Suprapubic skin (tissue), 4 donors: ENCODE data around the gene TMEM127. TPM values are rescaled to one million over a fixed set of nuclear protein-coding genes. Genes with fewer than 3 reads are reported as not detected.

ENCODE experiments used
- DNase-seq, 2 donors: peaks; one replicate each; pipeline ENCODE4 v3.0.0-alpha.2; 2019; ENCODE audit warnings: low spot score in 2 of 2
- H3K27ac ChIP-seq: fragments of 200-600 bp; sonication (generic); one replicate; pipeline ENCODE4 v1.5.1; 2019
- H3K27me3 ChIP-seq: fragments of 200-600 bp; sonication (generic); one replicate; pipeline ENCODE4 v1.5.1; 2019
- H3K36me3 ChIP-seq: fragments of 200-600 bp; sonication (generic); one replicate; pipeline ENCODE4 v1.5.1; 2019
- H3K4me1 ChIP-seq: fragments of 200-600 bp; sonication (generic); one replicate; pipeline ENCODE4 v1.5.1; 2019
- H3K4me3 ChIP-seq: fragments of 200-600 bp; sonication (generic); one replicate; pipeline ENCODE4 v1.5.1; 2019; ENCODE audit warnings: mild to moderate bottlenecking
- H3K9me3 ChIP-seq: fragments of 200-600 bp; sonication (generic); one replicate; pipeline ENCODE4 v1.5.1; 2019
- EP300 ChIP-seq: sonication (generic); formaldehyde crosslinking; IDR thresholded peaks from one replicate; pipeline ENCODE4 v1.6.1; 2017; ENCODE audit warnings: antibody characterized with exemption
- POLR2A ChIP-seq, 2 donors: fragments of 450-650 bp; IDR thresholded peaks; one replicate each; pipeline ENCODE4 v1.6.1; 2017; ENCODE audit warnings: antibody characterized with exemption in 2 of 2, mild to moderate bottlenecking in 2 of 2, moderate library complexity in 2 of 2
- POLR2AphosphoS5 ChIP-seq, 3 donors: sonication (generic); formaldehyde crosslinking; IDR thresholded peaks; one replicate each; pipeline ENCODE4 v1.6.1; 2017; ENCODE audit warnings: antibody characterized with exemption in 3 of 3
- WGBS: methylation state at CpG from one replicate; pipeline ENCODE4 v1.1.5; 2018; 5-methylcytosine and 5-hydroxymethylcytosine counted together
- total RNA-seq, 4 donors: library from RNA; depleted of rRNA; stranded (reverse); fragments of >200 nt; gene quantifications; one replicate each; pipeline ENCODE4 v1.1.0, GENCODE V29; 2016
- TF ChIP-seq, protein P1 (sequence below), 2 donors: fragments of 200-600 bp in 1 of 2; fragments of 450-650 bp in 1 of 2; sonication (generic) in 1 of 2; IDR thresholded peaks; one replicate each; pipeline ENCODE4 v1.5.1; 2016 to 2019; ENCODE audit warnings: antibody characterized with exemption in 2 of 2, mild to moderate bottlenecking in 1 of 2, moderate library complexity in 1 of 2

The TMEM127 gene
- total RNA-seq, 4 donors from 2014 or later = 39.3 to 66.5 (median 53.9) TPM

DNA sequence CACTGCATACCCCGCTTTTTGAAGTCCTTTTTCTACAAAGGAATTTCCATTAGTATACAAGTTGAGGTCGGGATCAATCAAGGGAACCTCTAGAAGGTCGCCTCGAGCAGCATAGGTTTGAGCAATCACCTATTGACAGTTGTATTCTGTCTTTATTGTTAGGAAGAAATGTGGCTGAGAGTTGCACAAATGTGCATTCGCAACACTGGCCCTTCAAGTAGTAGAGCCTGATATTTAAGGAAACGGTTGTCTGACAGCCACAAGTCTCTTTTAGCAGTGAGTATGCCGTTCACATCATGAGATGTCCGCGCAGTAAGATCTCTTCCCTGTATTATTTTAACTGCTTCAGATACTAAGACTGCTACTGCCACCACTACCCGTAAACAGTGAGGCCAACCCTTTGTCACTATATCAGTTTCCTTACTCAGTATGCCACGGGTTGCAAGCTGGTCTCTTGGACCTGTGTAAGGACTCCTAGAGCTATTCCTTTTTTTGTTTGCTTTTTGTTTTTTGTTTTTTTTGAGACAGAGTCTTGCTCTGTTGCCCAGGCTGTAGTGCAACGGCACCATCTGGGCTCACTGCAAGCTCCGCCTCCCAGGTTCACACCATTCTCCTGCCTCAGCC is 47.2 kb downstream of the TMEM127 start:
- no peak for DNase-seq
- TF ChIP-seq, protein P1, sequence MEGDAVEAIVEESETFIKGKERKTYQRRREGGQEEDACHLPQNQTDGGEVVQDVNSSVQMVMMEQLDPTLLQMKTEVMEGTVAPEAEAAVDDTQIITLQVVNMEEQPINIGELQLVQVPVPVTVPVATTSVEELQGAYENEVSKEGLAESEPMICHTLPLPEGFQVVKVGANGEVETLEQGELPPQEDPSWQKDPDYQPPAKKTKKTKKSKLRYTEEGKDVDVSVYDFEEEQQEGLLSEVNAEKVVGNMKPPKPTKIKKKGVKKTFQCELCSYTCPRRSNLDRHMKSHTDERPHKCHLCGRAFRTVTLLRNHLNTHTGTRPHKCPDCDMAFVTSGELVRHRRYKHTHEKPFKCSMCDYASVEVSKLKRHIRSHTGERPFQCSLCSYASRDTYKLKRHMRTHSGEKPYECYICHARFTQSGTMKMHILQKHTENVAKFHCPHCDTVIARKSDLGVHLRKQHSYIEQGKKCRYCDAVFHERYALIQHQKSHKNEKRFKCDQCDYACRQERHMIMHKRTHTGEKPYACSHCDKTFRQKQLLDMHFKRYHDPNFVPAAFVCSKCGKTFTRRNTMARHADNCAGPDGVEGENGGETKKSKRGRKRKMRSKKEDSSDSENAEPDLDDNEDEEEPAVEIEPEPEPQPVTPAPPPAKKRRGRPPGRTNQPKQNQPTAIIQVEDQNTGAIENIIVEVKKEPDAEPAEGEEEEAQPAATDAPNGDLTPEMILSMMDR (IDR thresholded peaks at IDR 0.05) = no peak
- TF ChIP-seq EP300 = no peak
- no peak for TF ChIP-seq POLR2A (IDR thresholded peaks at IDR 0.05)
- TF ChIP-seq POLR2AphosphoS5 (IDR thresholded peaks at IDR 0.05) = no peak
- H3K36me3 ChIP-seq = no peaks in the 10 kb centered on the region
- no peaks in the 10 kb centered on the region for H3K4me1 ChIP-seq
- no peaks in the 10 kb centered on the region for H3K9me3 ChIP-seq
- H3K27ac ChIP-seq = no peak overlapping the region
- no peaks in the 10 kb centered on the region for H3K27me3 ChIP-seq
- no peak overlapping the region for H3K4me3 ChIP-seq
- 94% methylated on average over 13 of the region's 13 CpGs for WGBS

DNA sequence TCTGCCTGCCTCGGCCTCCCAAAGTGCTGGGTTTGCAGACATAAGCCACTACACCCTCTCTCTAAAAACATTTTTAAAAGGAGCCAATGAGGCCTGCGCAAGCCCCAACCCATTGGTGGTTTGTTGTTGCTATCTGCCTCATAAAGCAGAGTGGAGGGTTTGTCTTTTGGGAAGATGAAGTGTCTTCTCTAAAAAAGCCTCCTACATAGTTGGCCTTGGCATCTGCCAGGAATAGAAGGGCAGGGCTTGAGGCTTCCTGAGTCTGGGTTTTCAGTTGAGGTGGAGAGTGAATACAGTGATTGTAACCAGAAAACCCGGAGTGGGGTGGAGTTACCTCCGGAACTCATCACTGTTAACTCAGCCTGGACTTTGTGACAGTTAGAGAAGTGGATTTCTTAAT is 51.2 kb downstream of the TMEM127 start:
- no peak for DNase-seq
- 83% methylated on average over 4 of the region's 4 CpGs for WGBS

DNA sequence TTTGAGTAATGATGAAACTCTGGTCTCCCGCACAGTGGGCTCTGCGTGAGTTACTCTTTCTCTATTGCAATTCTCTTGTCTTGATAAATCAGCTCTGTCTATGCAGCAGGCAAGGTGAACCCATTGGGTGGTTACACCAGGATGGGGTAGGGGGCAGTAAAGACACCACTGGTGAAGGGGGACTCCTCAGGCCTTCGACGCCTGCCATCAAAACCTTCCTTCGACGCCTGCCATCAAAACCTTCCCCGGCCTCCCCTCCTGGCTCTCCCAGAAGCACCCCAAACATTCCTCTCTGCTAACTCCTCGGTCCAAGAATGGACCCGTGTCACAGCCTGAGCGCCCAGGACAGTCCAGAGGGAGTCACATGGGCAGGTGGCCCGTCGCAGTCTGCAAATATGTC is 52.4 kb downstream of the TMEM127 start:
- Histone ChIP-seq H3K9me3 (no peaks in the 10 kb centered on the region), H3K36me3 (no peaks in the 10 kb centered on the region), H3K27me3 (no peaks in the 10 kb centered on the region), H3K4me1 (peaks cover 14% of the 10 kb centered on the region), H3K27ac (no peak overlapping the region), H3K4me3 (no peak overlapping the region)
- DNase-seq = no peak
- 97% methylated on average over 12 of the region's 12 CpGs for WGBS
- TF ChIP-seq EP300 (no peak), POLR2A (IDR thresholded peaks at IDR 0.05) (no peak), POLR2AphosphoS5 (IDR thresholded peaks at IDR 0.05) (no peak)
- TF ChIP-seq, protein P1 (IDR thresholded peaks at IDR 0.05) = no peak

More for the DNA sequence above, 51.2 kb downstream of the TMEM127 start:
- TF ChIP-seq, protein P1 (IDR thresholded peaks at IDR 0.05) = no peak
- no peak for TF ChIP-seq POLR2A (IDR thresholded peaks at IDR 0.05)
- no peak for TF ChIP-seq POLR2AphosphoS5 (IDR thresholded peaks at IDR 0.05)
- no peak for TF ChIP-seq EP300
- H3K27me3 ChIP-seq = no peaks in the 10 kb centered on the region
- no peak overlapping the region for H3K27ac ChIP-seq
- H3K36me3 ChIP-seq = no peaks in the 10 kb centered on the region
- no peak overlapping the region for H3K4me3 ChIP-seq
- H3K9me3 ChIP-seq = no peaks in the 10 kb centered on the region
- peaks cover 9% of the 10 kb centered on the region for H3K4me1 ChIP-seq

DNA sequence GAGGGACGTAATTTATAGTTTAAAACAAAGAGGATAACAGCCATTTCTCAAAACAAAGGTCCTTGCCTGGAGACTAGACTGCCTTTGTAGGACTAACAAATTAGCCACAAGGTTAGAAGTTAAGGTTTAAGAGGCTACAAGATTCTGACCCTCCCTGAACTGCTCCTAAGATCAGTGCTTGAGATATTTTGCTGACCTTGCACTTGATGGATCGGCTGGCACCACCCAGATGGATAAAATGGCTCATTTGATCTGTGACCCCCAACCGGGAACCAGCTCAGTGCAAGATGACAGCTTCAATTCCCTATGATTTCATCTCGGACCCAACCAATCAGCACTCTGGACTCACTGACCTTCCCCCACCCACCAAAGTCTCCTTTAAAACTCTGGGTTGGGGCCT is 53.5 kb downstream of the TMEM127 start:
- peaks cover 19% of the 10 kb centered on the region for H3K4me1 ChIP-seq
- DNase-seq = no peak
- H3K27me3 ChIP-seq = no peaks in the 10 kb centered on the region
- no peak overlapping the region for H3K27ac ChIP-seq
- H3K9me3 ChIP-seq = no peaks in the 10 kb centered on the region
- TF ChIP-seq EP300 = no peak
- TF ChIP-seq, protein P1 (IDR thresholded peaks at IDR 0.05) = no peak
- TF ChIP-seq POLR2A (IDR thresholded peaks at IDR 0.05) = no peak
- TF ChIP-seq POLR2AphosphoS5 (IDR thresholded peaks at IDR 0.05) = no peak
- H3K4me3 ChIP-seq = no peak overlapping the region
- no peaks in the 10 kb centered on the region for H3K36me3 ChIP-seq
- WGBS = 81% methylated on average over 4 of the region's 4 CpGs

DNA sequence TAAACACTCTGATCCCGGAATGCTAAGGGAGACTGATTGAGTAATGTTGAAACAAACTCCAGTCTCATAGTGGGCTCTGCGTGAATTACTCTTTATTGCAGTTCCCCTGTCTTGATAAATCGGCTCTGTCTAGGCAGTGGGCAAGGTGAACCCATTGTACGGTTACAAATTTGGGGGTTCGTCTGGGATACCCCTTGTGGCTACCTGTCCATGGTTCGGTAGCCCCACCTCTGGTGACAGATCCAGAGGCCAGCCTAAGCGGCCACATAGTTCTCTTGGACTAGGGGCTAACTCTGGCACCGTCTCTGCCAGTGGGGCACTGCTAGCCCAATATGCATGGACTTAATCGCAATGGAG is 56.1 kb downstream of the TMEM127 start:
- peaks cover 44% of the 10 kb centered on the region for H3K4me1 ChIP-seq
- WGBS = 86% methylated on average over 9 of the region's 9 CpGs
- H3K4me3 ChIP-seq = peak overlapping the region; percentile 98

More for the DNA sequence above, 56.1 kb downstream of the TMEM127 start:
- DNase-seq = no peak
- no peak overlapping the region for H3K27ac ChIP-seq
- H3K27me3 ChIP-seq = no peaks in the 10 kb centered on the region
- no peaks in the 10 kb centered on the region for H3K9me3 ChIP-seq
- H3K36me3 ChIP-seq = no peaks in the 10 kb centered on the region
- TF ChIP-seq, protein P1 (IDR thresholded peaks at IDR 0.05) = no peak
- no peak for TF ChIP-seq EP300
